Loucy (cell line): Measurements from ENCODE around the gene CFAP70.

Experiments
- CTCF ChIP-seq: fragments of 200-600 bp; sonication (generic); conservative IDR thresholded peaks from 2 replicates; pipeline ENCODE4 v1.5.1; 2014; ENCODE audit warnings: mild to moderate bottlenecking, antibody characterized with exemption, low read length
- EZH2phosphoT487 ChIP-seq: fragments of 200-600 bp; IDR thresholded peaks from 2 replicates; pipeline ENCODE4 v1.6.1; 2018; ENCODE audit warnings: antibody characterized with exemption, mild to moderate bottlenecking, moderate library complexity, borderline replicate concordance

- TF ChIP-seq CTCF = no peak
- no peak for TF ChIP-seq EZH2phosphoT487
Observed at GRCh38 chr10:73310475-73310874, 48.2 kb downstream of the CFAP70 start.
